ENCODE measurements around the gene RCOR2.
A peak's percentile ranks its signal among the peaks of the same experiment; 100 is the strongest.

Gene RCOR2

GRCh38 chr11:63884196-63884932 is 32.6 kb downstream of the RCOR2 start:
- DNase-seq (ENCODE audit: insufficient read length) (no peak), FAIRE-seq (no peak)
- TF ChIP-seq POLR2A (IDR thresholded peaks at IDR 0.05; ENCODE audit: low read depth, low read length) (no peak), POLR2AphosphoS5 (IDR thresholded peaks at IDR 0.05; ENCODE audit: low read depth, low read length) (no peak), TAF1 (IDR thresholded peaks at IDR 0.05; ENCODE audit: borderline replicate concordance, low read depth, low read length) (no peak)

- TF ChIP-seq POLR2AphosphoS5 (IDR thresholded peaks at IDR 0.05; ENCODE audit: low read depth, low read length), result no peak
- TF ChIP-seq POLR2A (IDR thresholded peaks at IDR 0.05; ENCODE audit: low read depth, low read length), result no peak
- TF ChIP-seq TAF1 (IDR thresholded peaks at IDR 0.05; ENCODE audit: borderline replicate concordance, low read depth, low read length), result no peak
- DNase-seq (ENCODE audit: insufficient read length) (no peak), FAIRE-seq (peak; percentile 33)
Measured at GRCh38 chr11:63883791-63884190, 33.2 kb downstream of the RCOR2 start.

- DNase-seq (ENCODE audit: insufficient read length) (no peak), FAIRE-seq (no peak)
- TF ChIP-seq TAF1 (IDR thresholded peaks at IDR 0.05; ENCODE audit: borderline replicate concordance, low read depth, low read length) (no peak), POLR2A (IDR thresholded peaks at IDR 0.05; ENCODE audit: low read depth, low read length) (no peak), POLR2AphosphoS5 (IDR thresholded peaks at IDR 0.05; ENCODE audit: low read depth, low read length) (no peak)
Measured at GRCh38 chr11:63882555-63883242, 34.3 kb downstream of the RCOR2 start.

DNA sequence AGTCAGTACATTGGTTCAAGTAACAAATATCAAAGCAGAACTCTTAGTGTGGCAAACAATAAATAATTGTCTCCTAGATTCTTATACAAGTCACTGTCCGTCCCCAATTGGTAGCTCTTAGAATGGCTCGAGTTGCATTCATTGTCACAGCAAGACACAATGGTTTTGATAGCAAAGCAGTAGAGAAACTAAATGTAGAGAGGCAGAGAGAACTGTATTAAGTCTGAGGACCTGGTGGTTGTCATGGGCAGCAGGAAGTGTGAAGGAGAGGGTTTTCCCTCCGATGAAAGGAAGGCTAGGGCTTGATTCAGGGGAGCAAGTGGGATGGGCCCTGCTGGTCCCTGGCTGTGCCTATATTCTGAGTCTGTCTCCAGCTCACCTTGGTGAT is 36.6 kb downstream of the RCOR2 start:
- TF ChIP-seq TAF1 (IDR thresholded peaks at IDR 0.05; ENCODE audit: borderline replicate concordance, low read depth, low read length) (no peak), POLR2A (IDR thresholded peaks at IDR 0.05; ENCODE audit: low read depth, low read length) (no peak), POLR2AphosphoS5 (IDR thresholded peaks at IDR 0.05; ENCODE audit: low read depth, low read length) (no peak)
- no peak for DNase-seq (ENCODE audit: insufficient read length)

GRCh38 chr11:63879598-63880402 is 37.2 kb downstream of the RCOR2 start:
- FAIRE-seq, result no peak
- no peak for DNase-seq (ENCODE audit: insufficient read length)
- TF ChIP-seq TAF1 (IDR thresholded peaks at IDR 0.05; ENCODE audit: borderline replicate concordance, low read depth, low read length) (no peak), POLR2A (IDR thresholded peaks at IDR 0.05; ENCODE audit: low read depth, low read length) (no peak), POLR2AphosphoS5 (IDR thresholded peaks at IDR 0.05; ENCODE audit: low read depth, low read length) (no peak)

More for the DNA sequence above, 36.6 kb downstream of the RCOR2 start:
- FAIRE-seq, result no peak

DNA sequence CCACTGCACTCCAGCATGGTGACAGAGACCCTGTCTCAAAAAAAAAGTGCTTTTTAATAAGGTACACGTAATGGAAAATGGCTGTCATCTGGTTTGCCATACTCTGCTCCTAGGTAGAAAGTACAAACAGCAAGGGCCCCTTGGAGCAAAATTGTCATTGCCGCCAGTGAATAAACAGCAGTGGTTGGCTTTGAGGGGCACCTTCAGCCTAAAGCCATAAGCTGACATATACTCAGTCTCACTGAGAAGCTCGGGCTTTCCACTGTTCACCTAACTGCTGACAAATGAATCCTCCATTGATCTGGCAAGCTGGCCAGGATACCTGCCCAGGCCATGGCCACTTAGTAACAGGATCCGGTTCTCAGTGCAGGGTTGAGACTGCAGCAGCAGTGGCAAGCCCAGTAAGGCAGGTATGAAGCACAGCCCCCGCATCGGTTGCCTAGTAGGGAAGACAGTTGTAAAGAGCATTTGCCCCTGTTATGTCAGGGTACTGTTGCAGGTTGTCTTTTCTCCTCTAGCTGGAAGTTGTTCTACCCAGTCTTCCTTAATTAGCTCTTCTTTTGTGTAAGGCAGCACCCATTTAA is 39.2 kb downstream of the RCOR2 start:
- no peak for DNase-seq (ENCODE audit: insufficient read length)
- TF ChIP-seq POLR2A (IDR thresholded peaks at IDR 0.05; ENCODE audit: low read depth, low read length) (no peak), TAF1 (IDR thresholded peaks at IDR 0.05; ENCODE audit: borderline replicate concordance, low read depth, low read length) (no peak), POLR2AphosphoS5 (IDR thresholded peaks at IDR 0.05; ENCODE audit: low read depth, low read length) (no peak)
- no peak for FAIRE-seq

DNA sequence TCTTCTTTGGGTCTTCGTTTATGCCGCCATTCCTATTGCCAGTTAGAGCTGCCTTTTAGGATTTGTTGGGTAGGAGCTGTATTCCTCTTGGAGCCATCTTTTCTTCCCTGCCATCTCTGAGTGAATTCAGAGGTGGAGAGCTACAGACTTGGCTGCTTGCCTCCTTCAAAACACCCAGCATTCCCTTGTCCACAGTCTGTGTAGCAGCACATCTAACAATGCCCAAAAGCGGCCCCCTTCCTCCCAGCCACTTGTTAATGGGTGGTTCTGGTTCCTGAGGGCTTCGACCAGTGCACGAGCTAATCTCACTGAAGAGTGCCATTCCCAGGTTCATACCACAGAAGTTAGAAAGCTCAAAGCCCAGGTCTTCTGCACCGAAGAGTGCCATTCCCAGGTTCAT is 40.3 kb downstream of the RCOR2 start:
- DNase-seq (ENCODE audit: insufficient read length) (no peak), FAIRE-seq (no peak)
- no peak for TF ChIP-seq TAF1 (IDR thresholded peaks at IDR 0.05; ENCODE audit: borderline replicate concordance, low read depth, low read length)
- TF ChIP-seq POLR2AphosphoS5 (IDR thresholded peaks at IDR 0.05; ENCODE audit: low read depth, low read length), result no peak
- no peak for TF ChIP-seq POLR2A (IDR thresholded peaks at IDR 0.05; ENCODE audit: low read depth, low read length)

- TF ChIP-seq TAF1 (IDR thresholded peaks at IDR 0.05; ENCODE audit: borderline replicate concordance, low read depth, low read length) (no peak), POLR2AphosphoS5 (IDR thresholded peaks at IDR 0.05; ENCODE audit: low read depth, low read length) (no peak), POLR2A (IDR thresholded peaks at IDR 0.05; ENCODE audit: low read depth, low read length) (no peak)
- FAIRE-seq (no peak), DNase-seq (ENCODE audit: insufficient read length) (no peak)
Measured at GRCh38 chr11:63875506-63876065, 41.4 kb downstream of the RCOR2 start.

- TF ChIP-seq POLR2A (IDR thresholded peaks at IDR 0.05; ENCODE audit: low read depth, low read length) (no peak), TAF1 (IDR thresholded peaks at IDR 0.05; ENCODE audit: borderline replicate concordance, low read depth, low read length) (no peak), POLR2AphosphoS5 (IDR thresholded peaks at IDR 0.05; ENCODE audit: low read depth, low read length) (no peak)
- DNase-seq (ENCODE audit: insufficient read length) (no peak), FAIRE-seq (no peak)
Measured at GRCh38 chr11:63874511-63874910, 42.5 kb downstream of the RCOR2 start.

DNA sequence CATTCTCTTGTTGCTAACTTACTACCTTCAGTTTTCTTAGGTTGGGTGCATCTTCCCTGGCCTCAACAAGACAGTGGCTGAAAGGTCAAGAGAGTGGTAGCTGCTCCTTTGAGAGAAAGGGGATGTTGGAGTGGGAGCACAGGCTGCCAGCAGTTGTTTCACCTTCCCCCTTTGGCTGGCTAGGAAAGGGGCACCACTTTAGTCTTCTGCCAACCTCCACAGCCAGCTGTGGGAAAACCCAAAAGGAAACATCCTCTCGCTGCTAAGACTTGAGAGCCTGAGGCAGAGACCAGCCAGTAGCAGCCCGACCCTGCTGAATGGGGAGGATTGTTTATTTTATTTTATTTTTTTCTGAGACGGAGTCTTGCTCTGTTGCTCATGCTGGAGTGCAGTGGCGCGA is 43.7 kb downstream of the RCOR2 start:
- DNase-seq (ENCODE audit: insufficient read length), result no peak
- no peak for FAIRE-seq
- TF ChIP-seq POLR2AphosphoS5 (IDR thresholded peaks at IDR 0.05; ENCODE audit: low read depth, low read length) (no peak), TAF1 (IDR thresholded peaks at IDR 0.05; ENCODE audit: borderline replicate concordance, low read depth, low read length) (no peak), POLR2A (IDR thresholded peaks at IDR 0.05; ENCODE audit: low read depth, low read length) (no peak)

- no peak for DNase-seq (ENCODE audit: insufficient read length)
- TF ChIP-seq POLR2AphosphoS5 (IDR thresholded peaks at IDR 0.05; ENCODE audit: low read depth, low read length) (no peak), TAF1 (IDR thresholded peaks at IDR 0.05; ENCODE audit: borderline replicate concordance, low read depth, low read length) (no peak), POLR2A (IDR thresholded peaks at IDR 0.05; ENCODE audit: low read depth, low read length) (no peak)
- no peak for FAIRE-seq
Measured at GRCh38 chr11:63872800-63873197, 44.2 kb downstream of the RCOR2 start.

All from GM12892 (cell line).